ENCODE measurements around the gene FRRS1L.

- TF ChIP-seq CTCF (IDR thresholded peaks at IDR 0.05) (no peak), POLR2AphosphoS5 (IDR thresholded peaks at IDR 0.05) (no peak), EP300 (IDR thresholded peaks at IDR 0.05) (no peak), POLR2A (IDR thresholded peaks at IDR 0.05) (no peak)
Observed at GRCh38 chr9:109161471-109161870, 5.6 kb downstream of the FRRS1L start.
